GM18951 (cell line): ENCODE measurements around the gene CDS1.
"Not testable (repeated sequence)": the region's sequence is repeated elsewhere in the genome, so short reads cannot be mapped to it uniquely, and the experiment has no call there.

Source experiments
- POLR2A ChIP-seq: IDR thresholded peaks from 4 replicates; pipeline ENCODE4 v1.6.1; 2011; ENCODE audit warnings: mild to moderate bottlenecking; ENCODE audit not compliant: insufficient read length, insufficient read depth; ENCODE audit errors: extremely low read depth
- in situ Hi-C: fragments of 300-500 bp; cut with MboI; formaldehyde crosslinking; loops from one replicate; pipeline ENCODE4 v1.12.0; 2022; ENCODE audit warnings: low sequenced_read_pairs, mixed read lengths, inconsistent platforms; ENCODE audit not compliant: unreplicated experiment

Gene CDS1

DNA sequence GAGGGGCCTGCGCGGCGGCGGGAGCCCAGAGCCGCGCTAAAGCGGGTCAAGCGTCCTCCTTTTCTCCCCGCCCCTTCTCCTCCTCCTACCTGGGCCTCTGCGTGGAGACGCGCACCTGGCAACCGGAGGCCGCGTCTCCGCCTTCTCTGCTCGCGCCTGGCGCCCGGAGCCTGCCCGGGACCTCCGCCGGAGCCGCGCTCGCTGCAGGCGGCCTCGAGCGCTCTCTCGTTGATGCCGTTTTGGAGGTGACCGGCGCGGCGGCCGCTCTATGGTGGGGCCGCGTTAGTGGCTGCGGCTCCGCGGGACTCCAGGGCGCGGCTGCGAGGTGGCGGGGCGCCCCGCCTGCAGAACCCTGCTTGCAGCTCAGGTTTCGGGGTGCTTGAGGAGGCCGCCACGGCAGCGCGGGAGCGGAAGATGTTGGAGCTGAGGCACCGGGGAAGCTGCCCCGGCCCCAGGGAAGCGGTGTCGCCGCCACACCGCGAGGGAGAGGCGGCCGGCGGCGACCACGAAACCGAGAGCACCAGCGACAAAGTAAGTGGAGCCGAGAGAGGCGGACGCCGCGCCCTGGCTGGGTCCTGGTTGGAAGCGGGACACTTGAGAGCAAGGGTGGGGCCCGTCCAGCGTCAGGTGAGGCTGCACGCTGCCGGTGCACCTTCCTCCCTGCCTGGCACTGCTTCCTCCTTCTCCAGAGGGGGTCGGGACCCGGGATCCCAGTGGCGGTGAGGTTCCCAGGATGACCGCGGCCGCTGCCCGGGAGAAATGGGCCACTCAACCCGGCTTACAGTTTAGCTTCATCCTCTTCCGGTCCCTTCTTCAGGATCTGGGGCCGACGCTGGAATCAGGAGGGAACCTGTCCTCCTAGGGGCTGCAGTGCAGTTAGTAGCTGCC is at the start of gene CDS1:
TSS of gene CDS1 (plus strand) at position 140 of the 888 bp plus-strand sequence. CDS start at position 415, 275 bp downstream.
- TF ChIP-seq POLR2A: no peak
- in situ Hi-C loops: no loop called here

DNA sequence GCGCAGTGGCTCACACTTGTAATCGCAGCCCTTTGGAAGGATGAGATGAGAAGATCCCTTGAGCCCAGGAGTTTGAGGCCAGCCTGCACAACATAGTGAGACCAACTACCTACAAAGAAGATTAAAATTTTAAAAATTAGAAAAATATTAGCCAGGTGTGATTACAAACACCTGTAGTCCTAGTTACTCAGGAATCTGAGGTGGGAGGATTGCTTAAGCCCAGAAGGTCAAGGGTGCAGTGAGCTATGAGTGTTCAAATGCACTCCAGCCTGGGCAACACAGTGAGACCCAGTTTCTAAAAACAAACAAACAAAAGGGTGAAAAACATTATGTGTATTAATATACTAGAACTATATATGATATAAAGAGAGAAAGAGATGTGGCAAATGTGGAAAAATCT is 47.0 kb upstream of the CDS1 start:
- in situ Hi-C loops: no loop called here
- no peak for TF ChIP-seq POLR2A

DNA sequence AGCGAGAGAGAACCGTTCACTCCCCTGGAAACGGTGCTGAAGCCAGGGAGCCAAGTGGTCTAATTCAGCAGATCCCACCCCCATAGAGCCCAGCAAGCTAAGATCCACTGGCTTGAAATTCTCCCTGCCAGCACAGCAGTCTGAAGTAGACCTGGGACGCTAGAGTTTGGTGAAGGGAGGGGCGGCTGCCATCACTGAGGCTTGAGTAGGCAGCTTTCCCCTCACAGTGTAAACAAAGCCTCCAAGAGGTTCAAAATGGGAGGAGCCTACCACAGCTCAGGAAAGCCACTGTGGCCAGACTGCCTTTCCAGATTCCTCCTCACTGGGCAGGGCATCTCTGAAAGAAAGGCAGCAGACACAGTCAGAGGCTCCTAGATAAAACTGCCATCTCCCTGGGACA is 37.8 kb upstream of the CDS1 start:
- TF ChIP-seq POLR2A: no peak
- in situ Hi-C loops: no loop called here

DNA sequence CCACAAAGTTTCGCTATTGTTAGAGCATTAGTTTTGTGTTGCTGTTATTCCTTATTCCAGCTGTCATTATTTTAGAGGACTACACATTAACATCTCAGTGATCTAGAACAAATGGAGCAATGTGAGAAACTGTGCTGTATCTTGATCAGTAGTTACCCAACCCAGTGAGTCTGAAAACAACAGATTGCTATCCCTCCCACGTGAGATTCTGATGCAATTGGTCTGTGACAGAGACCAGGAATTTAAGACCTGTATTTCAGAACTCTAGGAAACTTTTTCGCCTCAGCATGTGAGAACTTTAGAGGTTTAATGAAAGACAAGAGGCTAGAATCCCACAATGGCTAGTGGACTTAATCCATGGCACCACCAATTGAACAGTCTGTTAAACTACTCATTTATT is 35.7 kb upstream of the CDS1 start:
- TF ChIP-seq POLR2A: no peak

DNA sequence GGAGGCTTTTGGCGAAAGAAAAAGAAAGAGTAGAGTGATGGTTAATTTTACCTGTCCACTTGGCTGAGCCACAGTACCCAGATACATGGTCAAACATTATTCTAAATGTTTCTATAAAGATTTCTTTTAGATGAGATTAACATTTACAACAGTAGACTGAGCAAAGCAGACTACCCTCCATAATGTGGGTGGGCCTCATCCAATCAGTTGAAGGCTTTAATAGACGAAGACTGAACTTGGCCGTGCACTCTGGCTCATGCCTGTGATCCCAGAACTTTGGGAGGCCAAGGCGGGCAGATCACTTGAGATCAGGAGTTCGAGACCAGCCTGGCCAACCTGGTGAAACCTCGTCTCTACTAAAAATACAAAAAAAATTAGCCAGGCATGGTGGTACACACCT is 33.7 kb upstream of the CDS1 start:
- in situ Hi-C loops: not testable (repeated sequence)

More for the DNA sequence above, 35.7 kb upstream of the CDS1 start:
- in situ Hi-C loops: no loop called here

DNA sequence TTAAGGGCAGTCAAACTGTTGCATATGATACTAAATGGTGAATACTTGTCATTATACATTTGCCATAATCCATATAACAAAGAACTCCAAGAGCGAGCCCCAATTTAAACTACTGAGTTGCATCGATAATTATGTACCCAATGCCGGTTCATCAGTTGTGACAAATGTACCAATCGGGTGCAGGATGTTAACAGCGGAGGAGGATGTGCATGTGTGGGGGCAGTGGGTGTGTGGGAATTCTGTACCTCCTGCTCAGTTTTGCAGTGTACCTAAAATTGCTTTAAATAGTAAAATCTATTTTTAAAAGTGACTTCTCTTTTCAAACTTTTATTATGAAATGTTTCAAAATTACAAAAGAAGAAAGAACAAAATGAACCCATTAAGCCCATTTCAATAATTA is 20.8 kb upstream of the CDS1 start:
- no peak for TF ChIP-seq POLR2A
- in situ Hi-C loops: no loop called here

DNA sequence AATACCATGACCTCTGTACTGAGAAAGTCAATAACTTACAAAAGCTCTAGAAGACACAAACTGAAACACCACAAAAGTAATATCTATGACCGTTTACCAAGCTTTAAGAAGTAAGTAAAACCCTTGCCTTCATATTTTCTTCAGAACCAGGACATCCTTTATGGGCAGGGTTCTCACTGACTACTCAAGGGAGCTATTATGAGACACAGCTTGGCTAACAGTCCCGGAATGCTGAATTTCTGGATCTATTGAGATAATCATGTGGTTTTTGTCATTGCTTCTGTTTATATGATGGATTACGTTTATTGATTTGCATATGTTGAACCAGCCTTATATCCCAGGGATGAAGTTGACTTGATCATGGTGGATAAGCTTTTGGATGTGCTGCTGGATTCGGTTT is 19.9 kb upstream of the CDS1 start:
- no peak for TF ChIP-seq POLR2A
- in situ Hi-C loops: no loop called here

DNA sequence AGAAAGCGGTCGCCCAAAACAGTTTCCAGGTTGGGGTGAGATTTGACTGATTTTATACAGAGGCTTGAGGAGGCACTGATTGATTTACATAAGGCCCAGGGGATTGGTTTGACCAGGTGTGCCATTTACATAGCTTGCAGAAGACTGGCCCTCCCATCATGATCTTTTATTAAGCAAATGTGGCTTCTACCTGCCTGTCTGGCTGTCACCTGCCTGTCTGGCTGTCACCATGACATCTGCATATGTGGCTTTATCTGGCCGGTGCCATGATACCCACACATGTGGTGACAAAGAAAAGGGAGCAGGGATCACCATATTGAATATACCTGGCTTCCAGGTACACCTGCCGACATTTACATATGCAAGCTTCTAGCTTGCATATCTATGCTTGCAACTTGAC is 17.0 kb upstream of the CDS1 start:
- no peak for TF ChIP-seq POLR2A
- in situ Hi-C loops: no loop called here

DNA sequence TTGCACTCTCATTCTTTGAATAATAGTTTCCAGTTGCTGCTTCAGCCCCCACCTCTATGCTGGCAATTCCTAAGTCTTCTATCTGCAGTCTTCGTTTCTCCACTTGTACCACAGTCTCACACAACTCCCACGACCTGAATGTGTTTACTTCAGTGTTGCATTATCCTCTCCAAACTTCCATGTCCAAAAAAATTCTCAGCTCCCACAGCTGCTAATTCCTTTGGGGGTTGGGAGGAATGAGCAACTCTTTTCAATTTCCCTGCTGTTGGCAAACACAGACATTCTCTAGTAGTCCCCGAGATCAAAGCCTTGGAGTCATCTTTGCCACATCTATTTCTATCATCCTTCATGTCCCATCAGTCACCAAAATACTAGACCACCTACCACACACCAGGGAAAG is 14.4 kb upstream of the CDS1 start:
- in situ Hi-C loops: no loop called here
- no peak for TF ChIP-seq POLR2A

DNA sequence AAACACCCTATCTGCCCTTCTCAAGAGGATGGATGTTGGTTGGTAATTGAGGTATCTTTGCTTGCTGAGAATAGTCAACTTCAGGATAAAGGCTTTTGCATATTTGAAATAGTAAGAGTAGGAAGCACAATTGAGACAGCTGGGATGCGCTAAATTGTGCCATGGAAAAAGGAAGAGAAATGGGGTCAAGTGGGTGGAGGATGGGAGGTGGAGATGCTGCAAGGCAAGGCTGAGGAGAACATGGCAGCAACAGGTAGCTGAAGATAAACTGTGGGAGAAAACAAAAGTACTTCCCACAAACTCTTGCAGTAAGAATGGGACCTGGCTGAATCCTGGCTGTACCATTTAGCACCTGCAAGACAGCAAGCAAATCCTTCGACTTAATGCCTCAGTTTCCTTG is 13.9 kb upstream of the CDS1 start:
- in situ Hi-C loops: no loop called here

DNA sequence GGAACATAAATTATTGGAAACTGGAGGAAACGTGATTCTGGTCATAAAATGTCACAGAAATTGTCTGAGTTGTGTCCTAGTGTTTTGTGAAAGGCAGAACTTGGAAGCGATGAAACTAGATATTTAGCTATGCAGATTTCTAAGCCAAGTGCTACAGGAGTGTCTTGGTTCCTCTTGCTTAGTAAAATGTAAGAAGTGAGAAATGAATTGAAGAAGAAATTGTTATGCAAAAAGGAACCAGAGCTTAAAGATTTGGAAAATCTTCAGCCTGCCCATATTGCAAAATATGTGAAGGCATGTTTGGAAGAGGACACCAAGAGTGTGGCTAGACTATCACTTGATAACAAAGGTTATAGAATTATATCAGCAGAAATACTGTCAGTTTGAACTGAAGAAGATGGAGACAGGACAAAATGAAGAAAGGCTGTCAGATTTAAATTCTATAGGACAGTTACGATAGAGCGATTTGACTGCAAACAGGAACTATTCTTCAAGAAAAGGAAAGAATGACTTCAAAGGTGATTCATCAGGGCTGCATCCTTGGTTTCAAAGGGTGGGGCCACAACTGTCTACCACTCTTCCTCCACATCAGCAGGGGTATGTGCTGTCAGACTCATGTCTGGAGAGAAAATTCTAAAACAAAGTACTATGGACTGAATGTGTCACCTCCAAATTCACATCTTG is 9.4 kb upstream of the CDS1 start:
- no peak for TF ChIP-seq POLR2A
- in situ Hi-C loops: no loop called here

More for the DNA sequence above, 13.9 kb upstream of the CDS1 start:
- no peak for TF ChIP-seq POLR2A

DNA sequence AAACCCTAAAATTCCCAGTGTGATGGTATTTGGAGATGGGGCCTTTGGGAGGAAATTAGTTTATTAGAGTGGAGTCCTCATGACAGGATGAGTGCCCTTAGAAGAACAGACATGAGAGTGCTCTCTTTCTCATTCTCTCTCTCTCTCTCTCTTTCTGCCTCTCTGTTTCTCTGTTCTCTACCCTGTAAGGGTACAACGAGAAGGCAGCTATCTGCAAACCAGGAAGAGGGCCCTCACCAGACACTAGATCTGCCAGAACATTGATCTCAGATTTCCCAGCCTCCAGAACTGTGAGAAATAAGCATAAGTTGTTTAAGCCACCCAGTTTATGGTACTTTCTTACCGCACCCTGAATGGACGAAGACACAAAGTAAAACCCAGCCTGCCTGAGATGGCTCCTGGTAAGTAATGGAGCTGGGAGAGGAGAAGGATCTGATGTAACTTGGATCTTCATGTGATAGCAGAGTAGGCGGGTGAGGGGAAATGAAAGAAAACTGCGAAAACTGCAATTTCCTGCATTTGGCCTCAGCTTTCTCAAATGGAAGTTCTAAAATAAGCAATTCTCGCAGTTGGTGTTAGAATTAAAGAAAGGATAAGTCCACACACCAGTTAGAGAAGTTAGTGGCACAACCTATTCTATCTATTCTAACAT is 8.7 kb upstream of the CDS1 start:
- no peak for TF ChIP-seq POLR2A
- in situ Hi-C loops: no loop called here

DNA sequence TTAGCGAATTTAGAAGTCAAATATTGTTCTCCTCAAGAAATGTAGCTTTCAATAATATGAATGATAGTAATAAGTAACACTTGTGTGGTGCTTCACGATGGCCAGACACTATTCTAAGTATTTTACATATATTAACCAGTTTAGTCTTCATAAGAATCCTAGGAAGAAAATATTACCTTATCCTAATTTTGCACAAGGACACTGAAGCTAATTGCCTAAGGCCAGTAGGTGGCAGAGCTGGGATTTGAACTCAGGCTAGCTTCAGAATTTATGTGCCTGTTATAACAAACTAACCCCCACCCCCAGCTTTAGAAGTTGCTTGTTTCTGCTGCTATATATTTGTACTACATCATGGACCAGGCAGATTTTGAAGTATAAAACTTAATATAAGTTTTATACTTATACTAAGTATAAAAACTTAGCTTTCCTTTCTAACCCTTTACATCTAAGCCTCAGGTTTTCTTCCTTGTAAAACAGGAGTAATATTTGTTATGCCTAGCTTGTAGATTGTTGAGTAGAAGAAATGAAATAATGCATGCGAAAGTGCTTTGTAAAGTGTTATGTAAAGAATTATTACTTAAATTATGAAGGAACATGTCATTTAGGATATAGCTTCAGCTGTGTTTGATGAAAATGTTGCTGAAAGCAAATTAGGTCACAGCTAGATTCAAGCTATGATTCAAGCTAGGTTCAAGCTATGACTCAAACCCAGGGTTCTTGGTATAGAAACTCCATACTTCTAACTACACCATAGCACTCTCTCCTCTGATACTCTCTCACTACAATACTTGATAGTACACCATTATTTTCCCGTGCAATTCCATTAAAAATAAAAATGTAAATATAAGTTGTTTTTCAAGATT is 4.2 kb upstream of the CDS1 start:
- no peak for TF ChIP-seq POLR2A
- in situ Hi-C loops: no loop called here

DNA sequence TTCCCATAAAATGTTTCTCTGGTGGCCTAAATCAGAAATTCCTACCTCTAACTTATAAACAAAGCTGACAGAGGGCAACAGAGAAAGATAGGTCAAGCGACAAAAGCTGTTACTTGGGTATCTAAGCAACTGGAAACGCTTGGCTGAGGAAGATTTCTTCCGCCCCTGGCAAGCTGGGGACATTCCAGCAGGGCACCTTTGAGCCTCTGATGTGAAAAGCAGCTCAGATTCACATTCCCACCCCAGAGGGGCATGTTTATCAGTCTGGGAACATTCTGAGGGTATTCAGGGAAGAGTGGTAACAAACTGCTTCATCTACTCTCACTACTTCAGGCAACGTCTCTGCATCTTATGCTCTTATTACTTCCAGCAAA is 3.5 kb upstream of the CDS1 start:
- in situ Hi-C loops: no loop called here
- no peak for TF ChIP-seq POLR2A
